Upper lobe of right lung (tissue), 1 donor: ENCODE results near the gene LYPD4. TPM values are rescaled to one million over a fixed set of nuclear protein-coding genes. Genes with fewer than 3 reads are reported as not detected.

ENCODE experiments used
- ATAC-seq: fragments of 200-7000 bp; cut with Tn5 transposase; one replicate; pipeline ENCODE4 v1.9.1; 2020; ENCODE audit warnings: mild to moderate bottlenecking, moderate library complexity
- DNase-seq: peaks from one replicate; pipeline ENCODE4 v3.0.0-alpha.2; 2020
- H3K27ac ChIP-seq: fragments of 200-600 bp; one replicate; pipeline ENCODE4 v1.8.0; 2022
- H3K27me3 ChIP-seq: fragments of 200-600 bp; one replicate; pipeline ENCODE4 v1.8.0; 2022; ENCODE audit warnings: mild to moderate bottlenecking
- H3K36me3 ChIP-seq: fragments of 200-600 bp; one replicate; pipeline ENCODE4 v1.8.0; 2022
- H3K4me1 ChIP-seq: fragments of 200-600 bp; one replicate; pipeline ENCODE4 v1.8.0; 2022
- H3K4me3 ChIP-seq: fragments of 200-600 bp; one replicate; pipeline ENCODE4 v1.8.0; 2022; ENCODE audit warnings: mild to moderate bottlenecking
- H3K9me3 ChIP-seq: fragments of 200-600 bp; one replicate; pipeline ENCODE4 v1.8.0; 2022
- intact Hi-C: fragments of 100-400 bp; cut with DNase I; formaldehyde crosslinking; loops from one replicate; pipeline ENCODE4 v1.11.0; 2022
- total RNA-seq: library from RNA; stranded (reverse); fragmentation: NEBNext Ultra II Directional; extraction: Animal tissue kit (Norgen Biotek cat#: 25700); gene quantifications from one replicate; pipeline ENCODE4 v1.2.1, GENCODE V29; 2021
- TF ChIP-seq, protein P1 (sequence below): fragments of 200-600 bp; IDR thresholded peaks from one replicate; pipeline ENCODE4 v1.8.0; 2022; ENCODE audit warnings: antibody characterized with exemption
- donor health status: DM: no; HTN: yes; CAD: no; lungs with severe emphysema.

LYPD4 gene
- total RNA-seq, 1 donor from 2014 or later = not detected

DNA sequence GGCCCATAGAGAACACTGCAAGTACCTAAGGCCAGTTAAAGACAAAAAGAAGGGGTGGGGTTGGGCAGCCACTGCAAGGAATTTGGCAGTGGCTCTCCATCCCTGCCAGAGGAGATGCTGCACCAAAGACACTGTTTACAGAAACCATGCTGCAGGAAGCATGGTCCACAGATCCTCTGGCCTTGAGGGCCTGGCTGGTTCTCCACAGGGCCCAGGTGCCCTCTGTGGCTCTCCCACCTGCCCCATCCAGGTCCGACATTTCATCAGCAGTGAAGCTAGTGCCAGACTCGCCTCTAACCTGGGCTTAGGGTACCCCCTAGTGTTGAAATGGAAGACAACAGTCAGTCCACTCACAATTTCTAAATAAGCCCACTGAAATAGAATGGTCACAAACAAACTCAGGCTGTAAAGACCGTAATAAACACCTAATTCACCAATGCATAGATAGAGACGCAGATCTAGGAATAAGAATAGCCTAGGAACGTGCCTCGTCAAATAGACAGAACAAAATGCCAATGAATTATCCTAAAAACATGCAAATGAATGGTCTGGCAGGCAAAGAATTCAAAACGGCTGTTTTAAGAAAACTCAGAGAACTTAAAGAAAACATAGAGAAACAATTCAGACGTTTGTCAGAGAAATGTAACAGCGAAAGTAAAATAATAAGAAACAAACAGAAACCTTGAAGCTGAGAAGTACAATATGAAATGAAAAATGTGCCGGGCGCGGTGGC is 23.3 kb downstream of the LYPD4 start:
- no peaks in the 10 kb centered on the region for H3K9me3 ChIP-seq
- intact Hi-C loops = no loop called here
- peaks cover 6% of the 10 kb centered on the region for H3K27me3 ChIP-seq
- TF ChIP-seq, protein P1, sequence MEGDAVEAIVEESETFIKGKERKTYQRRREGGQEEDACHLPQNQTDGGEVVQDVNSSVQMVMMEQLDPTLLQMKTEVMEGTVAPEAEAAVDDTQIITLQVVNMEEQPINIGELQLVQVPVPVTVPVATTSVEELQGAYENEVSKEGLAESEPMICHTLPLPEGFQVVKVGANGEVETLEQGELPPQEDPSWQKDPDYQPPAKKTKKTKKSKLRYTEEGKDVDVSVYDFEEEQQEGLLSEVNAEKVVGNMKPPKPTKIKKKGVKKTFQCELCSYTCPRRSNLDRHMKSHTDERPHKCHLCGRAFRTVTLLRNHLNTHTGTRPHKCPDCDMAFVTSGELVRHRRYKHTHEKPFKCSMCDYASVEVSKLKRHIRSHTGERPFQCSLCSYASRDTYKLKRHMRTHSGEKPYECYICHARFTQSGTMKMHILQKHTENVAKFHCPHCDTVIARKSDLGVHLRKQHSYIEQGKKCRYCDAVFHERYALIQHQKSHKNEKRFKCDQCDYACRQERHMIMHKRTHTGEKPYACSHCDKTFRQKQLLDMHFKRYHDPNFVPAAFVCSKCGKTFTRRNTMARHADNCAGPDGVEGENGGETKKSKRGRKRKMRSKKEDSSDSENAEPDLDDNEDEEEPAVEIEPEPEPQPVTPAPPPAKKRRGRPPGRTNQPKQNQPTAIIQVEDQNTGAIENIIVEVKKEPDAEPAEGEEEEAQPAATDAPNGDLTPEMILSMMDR = peak; percentile 64
- H3K36me3 ChIP-seq = no peaks in the 10 kb centered on the region
- ATAC-seq = peak; percentile 97
- DNase-seq = peak; percentile 57
- H3K4me1 ChIP-seq = no peaks in the 10 kb centered on the region
- no peak overlapping the region for H3K4me3 ChIP-seq
- no peak overlapping the region for H3K27ac ChIP-seq

DNA sequence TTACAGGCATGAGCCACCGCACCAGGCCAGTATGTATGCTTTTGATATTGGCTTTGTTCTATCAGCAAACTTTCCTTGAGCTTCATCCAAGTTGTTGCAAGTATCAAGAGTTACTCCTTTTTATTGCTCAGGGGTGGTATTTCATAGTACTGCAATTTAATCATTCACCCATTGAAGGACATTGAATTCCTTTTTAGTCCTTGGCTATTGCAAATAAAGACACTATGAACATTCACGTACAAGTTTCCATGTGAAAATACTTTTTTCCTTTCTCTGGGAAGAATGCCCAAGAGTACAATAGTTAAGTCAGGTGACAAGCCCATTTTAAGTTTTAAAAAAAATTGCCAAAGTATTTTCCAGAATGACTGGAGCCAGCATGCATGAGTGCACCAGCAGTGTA is 27.7 kb downstream of the LYPD4 start:
- H3K36me3 ChIP-seq = no peaks in the 10 kb centered on the region
- intact Hi-C loops = no loop called here
- TF ChIP-seq, protein P1 = no peak
- no peak overlapping the region for H3K27ac ChIP-seq
- H3K4me3 ChIP-seq = no peak overlapping the region
- no peaks in the 10 kb centered on the region for H3K4me1 ChIP-seq
- no peak for DNase-seq
- H3K27me3 ChIP-seq = peaks cover 6% of the 10 kb centered on the region
- H3K9me3 ChIP-seq = no peaks in the 10 kb centered on the region
- ATAC-seq = no peak

DNA sequence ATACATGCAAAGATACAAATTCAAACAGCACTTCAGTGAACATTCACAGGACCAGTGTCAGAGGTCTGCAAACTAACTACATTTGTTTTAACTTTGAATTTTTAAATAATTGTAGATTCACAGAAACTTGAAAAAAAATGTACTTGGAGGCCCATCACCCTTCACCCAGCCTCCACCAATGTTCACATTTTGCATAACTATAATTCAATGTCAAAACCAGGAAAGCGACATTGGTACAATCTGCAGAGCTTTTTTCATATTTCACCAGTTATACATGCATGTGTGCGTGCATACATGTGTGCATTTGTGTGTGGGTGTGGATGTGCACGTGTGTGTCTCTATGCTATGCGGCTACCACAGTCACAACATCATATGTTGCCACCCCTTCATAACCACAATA is 29.2 kb downstream of the LYPD4 start:
- DNase-seq = no peak
- Histone ChIP-seq H3K9me3 (no peaks in the 10 kb centered on the region), H3K4me1 (no peaks in the 10 kb centered on the region), H3K4me3 (no peak overlapping the region), H3K36me3 (no peaks in the 10 kb centered on the region), H3K27ac (no peak overlapping the region), H3K27me3 (no peaks in the 10 kb centered on the region)
- ATAC-seq = no peak
- intact Hi-C loops = no loop called here
- TF ChIP-seq, protein P1 = no peak

DNA sequence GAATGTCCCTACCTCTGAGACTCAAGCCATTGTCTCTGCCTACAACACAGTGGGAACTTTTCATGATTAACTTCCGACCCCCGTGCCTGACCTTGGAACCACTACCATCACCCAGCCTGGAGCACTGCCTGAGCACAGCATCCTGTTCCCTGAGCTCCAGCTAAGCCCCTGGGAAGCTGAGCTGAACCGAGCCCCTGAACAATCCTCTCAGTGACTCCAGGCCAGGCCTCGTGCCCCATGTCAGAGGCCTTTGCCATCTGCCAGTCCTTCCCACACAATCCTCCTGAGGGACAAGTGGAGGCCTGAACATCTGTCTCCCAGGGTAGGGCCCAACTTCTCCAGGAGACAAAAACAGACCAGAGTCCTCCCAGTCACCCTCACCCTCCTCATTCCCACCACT is 30.6 kb downstream of the LYPD4 start:
- Histone ChIP-seq H3K9me3 (no peaks in the 10 kb centered on the region), H3K27ac (no peak overlapping the region), H3K27me3 (no peaks in the 10 kb centered on the region), H3K36me3 (no peaks in the 10 kb centered on the region), H3K4me1 (no peaks in the 10 kb centered on the region), H3K4me3 (no peak overlapping the region)
- TF ChIP-seq, protein P1 = no peak
- intact Hi-C loops = no loop called here
- ATAC-seq (no peak), DNase-seq (peak; percentile 26)

DNA sequence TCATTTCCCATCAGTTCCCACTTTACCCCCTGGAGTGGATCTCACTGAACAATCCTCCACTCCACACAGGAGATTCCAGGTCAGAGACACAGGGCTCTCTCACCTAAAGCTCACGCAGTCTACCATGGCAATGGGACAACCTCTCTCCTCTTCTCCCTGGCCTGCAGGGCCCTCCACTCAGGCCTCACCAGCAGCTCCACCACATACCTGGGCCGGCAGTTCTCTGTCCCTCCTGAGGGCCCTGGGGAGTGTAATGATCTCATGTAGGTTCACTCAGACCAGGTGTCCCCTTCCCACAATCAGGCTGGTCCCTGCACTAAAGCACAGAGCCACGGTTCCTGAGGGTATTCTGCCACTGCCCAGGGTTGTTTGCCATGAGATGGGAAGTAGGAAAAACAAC is 32.5 kb downstream of the LYPD4 start:
- DNase-seq = peak; percentile 44
- Histone ChIP-seq H3K4me3 (no peak overlapping the region), H3K9me3 (no peaks in the 10 kb centered on the region), H3K36me3 (no peaks in the 10 kb centered on the region), H3K27me3 (no peaks in the 10 kb centered on the region), H3K4me1 (no peaks in the 10 kb centered on the region), H3K27ac (no peak overlapping the region)
- intact Hi-C loops = no loop called here
- TF ChIP-seq, protein P1 = no peak
- no peak for ATAC-seq
